ENCODE results near the gene RPS21. TPM values are rescaled to one million over a fixed set of nuclear protein-coding genes. Genes with fewer than 3 reads are reported as not detected.

Gene RPS21
- total and polyA plus RNA-seq, 2 of the 13 experiments (the other 11 are each of a cell fraction or from before 2014, with no cell fraction given): 2,647 to 11,063 TPM

- TF ChIP-seq PAXIP1 (CRISPR knock-in tag; conservative IDR thresholded peaks at IDR 0.05) (peak; percentile 63), TBX2 (CRISPR knock-in tag; IDR thresholded peaks at IDR 0.05; ENCODE audit: borderline replicate concordance) (peak; percentile 79), RXRA (CRISPR knock-in tag; IDR thresholded peaks at IDR 0.05) (peak; percentile 52; the same call in 1 of the 2 replicates), TGIF2 (CRISPR knock-in tag; IDR thresholded peaks at IDR 0.05) (no peak), ZNF615 (CRISPR knock-in tag; IDR thresholded peaks at IDR 0.05; ENCODE audit: borderline replicate concordance) (no peak), ARHGAP35 (CRISPR knock-in tag; IDR thresholded peaks at IDR 0.05; ENCODE audit: borderline replicate concordance) (peak; percentile 97), JUNB (CRISPR knock-in tag; IDR thresholded peaks at IDR 0.05; ENCODE audit: borderline replicate concordance) (no peak; the same call in 1 of the 2 replicates), PRMT3 (CRISPR knock-in tag; IDR thresholded peaks at IDR 0.05; ENCODE audit: borderline replicate concordance, low read depth) (0 out of 2 replicates have a peak, but pooled peaks have one; percentile 25), THAP11 (CRISPR knock-in tag; IDR thresholded peaks at IDR 0.05) (peak; percentile 97), ZNF280D (CRISPR knock-in tag; IDR thresholded peaks at IDR 0.05) (no peak), ZNF335 (CRISPR knock-in tag; IDR thresholded peaks at IDR 0.05) (0 out of 2 replicates have a peak, but pooled peaks have one; percentile 69), KLF13 (CRISPR knock-in tag; IDR thresholded peaks at IDR 0.05) (no peak; the same call in 1 of the 2 replicates), ZBTB7A (CRISPR knock-in tag; IDR thresholded peaks at IDR 0.05) (peak; percentile 99), ZBTB38 (CRISPR knock-in tag; IDR thresholded peaks at IDR 0.05) (peak; percentile 87), RFX5 (IDR thresholded peaks at IDR 0.05; ENCODE audit: low read depth, low read length) (peak; percentile 57; the same call in 1 of the 2 replicates), ZSCAN31 (CRISPR knock-in tag; IDR thresholded peaks at IDR 0.05; ENCODE audit: low read depth) (peak; percentile 68; the same call in 1 of the 2 replicates), ZNF703 (CRISPR knock-in tag; IDR thresholded peaks at IDR 0.05; ENCODE audit: borderline replicate concordance) (0 out of 2 replicates have a peak, but pooled peaks have one; percentile 85), CAMTA2 (CRISPR knock-in tag; IDR thresholded peaks at IDR 0.05; ENCODE audit: borderline replicate concordance) (peak; percentile 89; the same call in 1 of the 2 replicates), ZNF773 (CRISPR knock-in tag; IDR thresholded peaks at IDR 0.05; ENCODE audit: borderline replicate concordance) (peak; percentile 75; the same call in 1 of the 2 replicates), ZNF230 (CRISPR knock-in tag; IDR thresholded peaks at IDR 0.05) (peak; percentile 94; the same call in 1 of the 2 replicates)
- TF ChIP-seq, protein P1, sequence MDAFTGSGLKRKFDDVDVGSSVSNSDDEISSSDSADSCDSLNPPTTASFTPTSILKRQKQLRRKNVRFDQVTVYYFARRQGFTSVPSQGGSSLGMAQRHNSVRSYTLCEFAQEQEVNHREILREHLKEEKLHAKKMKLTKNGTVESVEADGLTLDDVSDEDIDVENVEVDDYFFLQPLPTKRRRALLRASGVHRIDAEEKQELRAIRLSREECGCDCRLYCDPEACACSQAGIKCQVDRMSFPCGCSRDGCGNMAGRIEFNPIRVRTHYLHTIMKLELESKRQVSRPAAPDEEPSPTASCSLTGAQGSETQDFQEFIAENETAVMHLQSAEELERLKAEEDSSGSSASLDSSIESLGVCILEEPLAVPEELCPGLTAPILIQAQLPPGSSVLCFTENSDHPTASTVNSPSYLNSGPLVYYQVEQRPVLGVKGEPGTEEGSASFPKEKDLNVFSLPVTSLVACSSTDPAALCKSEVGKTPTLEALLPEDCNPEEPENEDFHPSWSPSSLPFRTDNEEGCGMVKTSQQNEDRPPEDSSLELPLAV (CRISPR knock-in tag; conservative IDR thresholded peaks at IDR 0.05; ENCODE audit: low read depth): peak; percentile 83; the same call in 1 of the 2 replicates
Measured at GRCh38 chr20:62386383-62387218, at the start of gene RPS21 (continued).

All from HepG2 (cell line).